ENCODE measurements around the gene TRPM5. TPM values are rescaled to one million over a fixed set of nuclear protein-coding genes. Genes with fewer than 3 reads are reported as not detected.

TRPM5 gene
- total and polyA plus RNA-seq, 8 donors: 0.15 to 11.6 (median 0.45) TPM; not detected in 1

- DNase-seq: no peak
- 54 to 87% (median 62%) methylated on average over 9 to 12 of the region's 12 CpGs for WGBS, 5 donors
- Histone ChIP-seq H3K27ac (peak overlapping the region; percentile 5 to 88 (median 82)), H3K4me1 (peaks cover 19 to 51% (median 41%) of the 10 kb centered on the region in 4 donors), H3K36me3 (no peaks in the 10 kb centered on the region), H3K4me3 (peak overlapping the region; percentile 43 to 63 (median 56)), H3K9me3 (peaks cover 0 to 6% (median 0%) of the 10 kb centered on the region in 4 donors), H3K27me3 (peaks cover 5 to 90% (median 9%) of the 10 kb centered on the region in 3 donors)
- TF ChIP-seq POLR2A (IDR thresholded peaks at IDR 0.05): no peak
- TF ChIP-seq POLR2AphosphoS5 (IDR thresholded peaks at IDR 0.05): no peak
- TF ChIP-seq EP300 (IDR thresholded peaks at IDR 0.05): no peak
- no peak for TF ChIP-seq CTCF (IDR thresholded peaks at IDR 0.05)
- intact Hi-C loops (cut with DNase I; ENCODE audit: low total_unique reads): no loop called here
Measured at GRCh38 chr11:2447253-2447950, 3.1 kb upstream of the TRPM5 start.

GRCh38 chr11:2446590-2447252, 2.4 kb upstream of the TRPM5 start:
- 41 to 68% (median 45%) methylated on average over 13 to 15 of the region's 15 CpGs for WGBS, 5 donors
- peaks cover 0 to 6% (median 0%) of the 10 kb centered on the region in 4 donors for H3K9me3 ChIP-seq
- H3K27ac ChIP-seq: peak overlapping the region; percentile 74 to 88 (median 82)
- peaks cover 19 to 51% (median 41%) of the 10 kb centered on the region in 4 donors for H3K4me1 ChIP-seq
- intact Hi-C loops (cut with DNase I; ENCODE audit: low total_unique reads): no loop called here
- H3K36me3 ChIP-seq: no peaks in the 10 kb centered on the region
- TF ChIP-seq EP300 (IDR thresholded peaks at IDR 0.05): no peak
- TF ChIP-seq POLR2AphosphoS5 (IDR thresholded peaks at IDR 0.05): no peak
- TF ChIP-seq CTCF (IDR thresholded peaks at IDR 0.05): no peak
- TF ChIP-seq POLR2A (IDR thresholded peaks at IDR 0.05): no peak
- peaks cover 5 to 86% (median 9%) of the 10 kb centered on the region in 3 donors for H3K27me3 ChIP-seq
- peak overlapping the region; percentile 43 to 63 (median 56) for H3K4me3 ChIP-seq
- no peak for DNase-seq

- Histone ChIP-seq H3K27ac (peak overlapping the region; percentile 74 to 88 (median 82)), H3K27me3 (peaks cover 5 to 86% (median 9%) of the 10 kb centered on the region in 3 donors), H3K4me1 (peaks cover 19 to 51% (median 41%) of the 10 kb centered on the region in 4 donors), H3K4me3 (peak overlapping the region; percentile 43 to 63 (median 56)), H3K9me3 (peaks cover 0 to 6% (median 0%) of the 10 kb centered on the region in 4 donors), H3K36me3 (no peaks in the 10 kb centered on the region)
- intact Hi-C loops (cut with DNase I; ENCODE audit: low total_unique reads): no loop called here
- 19 to 37% (median 23%) methylated on average over 11 to 23 of the region's 23 CpGs for WGBS, 5 donors
- peak; percentile 35 to 87 for DNase-seq
- no peak for TF ChIP-seq CTCF (IDR thresholded peaks at IDR 0.05)
- peak in 2 of 3 donors; percentile 73 to 74 for TF ChIP-seq POLR2AphosphoS5 (IDR thresholded peaks at IDR 0.05)
Measured at GRCh38 chr11:2445746-2446551, 1.6 kb upstream of the TRPM5 start.

Data from stomach (tissue), 9 donors.